Kidney epithelial cell (primary cell): ENCODE results near the gene QTRT2. TPM values are rescaled to one million over a fixed set of nuclear protein-coding genes. Genes with fewer than 3 reads are reported as not detected.

ENCODE experiments used
- DNase-seq: peaks from one replicate; pipeline ENCODE4 v3.0.0-alpha.2; 2010; ENCODE audit warnings: low read depth
- H3K27me3 ChIP-seq: 2 replicates; pipeline ENCODE4 v1.6.0; 2011; ENCODE audit warnings: low read length; ENCODE audit not compliant: control insufficient read depth, insufficient read depth
- H3K36me3 ChIP-seq: 2 replicates; pipeline ENCODE4 v1.5.1; 2011; ENCODE audit warnings: low read length; ENCODE audit not compliant: control insufficient read depth, insufficient read depth
- H3K4me3 ChIP-seq: 2 replicates; pipeline ENCODE4 v1.5.1; 2011; ENCODE audit warnings: low read depth, mild to moderate bottlenecking, control low read depth, low read length
- total RNA-seq: library from RNA; depleted of rRNA; stranded (reverse); fragments of >200 nt; gene quantifications from 2 replicates; pipeline ENCODE4 v1.2.3, GENCODE V29; 2015
- TF ChIP-seq, protein P1 (sequence below): IDR thresholded peaks from 2 replicates; pipeline ENCODE4 v1.5.1; 2011; ENCODE audit warnings: mild to moderate bottlenecking, moderate library complexity, low read length, control low read depth, inconsistent platforms; ENCODE audit not compliant: insufficient read depth, poor library complexity, severe bottlenecking

QTRT2 gene
- 23.4 and 30.1 TPM in 2 replicates for total RNA-seq

DNA sequence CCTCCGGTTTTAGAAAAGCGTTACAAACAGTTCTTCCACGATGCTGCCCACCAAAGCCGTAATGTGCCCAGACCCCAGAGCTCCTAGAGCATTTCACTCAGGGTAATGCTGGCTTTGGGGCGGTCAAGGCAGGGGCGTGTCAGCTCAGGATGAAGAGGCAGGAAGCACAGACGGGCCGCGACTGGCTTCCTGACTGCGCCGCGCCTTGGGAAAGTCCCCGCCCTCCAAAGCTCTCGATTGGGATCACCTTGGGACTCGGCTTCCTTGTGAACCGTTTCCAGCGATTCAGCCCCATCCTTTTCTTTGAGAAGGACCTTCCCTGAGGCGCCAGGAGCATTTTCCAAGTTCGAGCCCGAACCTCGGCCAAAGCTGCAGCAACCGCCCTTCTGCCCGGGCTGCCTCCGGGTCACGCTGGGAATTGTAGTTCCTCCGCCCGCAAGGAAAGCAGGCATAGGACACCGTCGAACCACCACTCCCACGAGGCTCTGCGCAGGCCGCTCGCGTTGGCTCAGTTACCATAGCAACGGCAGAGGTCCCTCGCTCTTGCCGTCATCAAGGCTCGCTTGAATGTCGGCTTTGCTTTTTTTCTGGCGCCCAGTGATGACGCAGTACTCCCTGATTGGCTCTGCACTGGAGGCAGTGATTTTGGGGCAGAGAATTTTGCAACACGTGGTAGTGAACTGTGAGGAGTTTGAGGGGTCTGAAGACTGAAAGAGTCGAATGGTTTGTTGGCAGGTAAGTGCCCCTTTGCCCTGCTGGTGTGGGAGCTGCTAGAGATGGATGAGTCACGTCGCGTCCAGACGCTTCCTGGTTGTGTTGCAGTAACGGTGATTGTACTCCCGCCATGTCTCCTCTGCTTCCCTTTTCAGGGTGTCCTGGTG, at the start of gene QTRT2, which contains the start of gene CCDC191:
Gene QTRT2, plus strand, starts transcription at position 608 of the 881 bp plus-strand sequence. CDS start 8,521 bp downstream, outside the sequence.
Gene CCDC191, minus strand, starts transcription at position 397 of the 881 bp plus-strand sequence. Its CDS starts 60 bp downstream, at position 337.
- H3K4me3 ChIP-seq, result peak within 1 kb of the TSS; percentile 88
- DNase-seq, result peak; percentile 97
- TF ChIP-seq, protein P1, sequence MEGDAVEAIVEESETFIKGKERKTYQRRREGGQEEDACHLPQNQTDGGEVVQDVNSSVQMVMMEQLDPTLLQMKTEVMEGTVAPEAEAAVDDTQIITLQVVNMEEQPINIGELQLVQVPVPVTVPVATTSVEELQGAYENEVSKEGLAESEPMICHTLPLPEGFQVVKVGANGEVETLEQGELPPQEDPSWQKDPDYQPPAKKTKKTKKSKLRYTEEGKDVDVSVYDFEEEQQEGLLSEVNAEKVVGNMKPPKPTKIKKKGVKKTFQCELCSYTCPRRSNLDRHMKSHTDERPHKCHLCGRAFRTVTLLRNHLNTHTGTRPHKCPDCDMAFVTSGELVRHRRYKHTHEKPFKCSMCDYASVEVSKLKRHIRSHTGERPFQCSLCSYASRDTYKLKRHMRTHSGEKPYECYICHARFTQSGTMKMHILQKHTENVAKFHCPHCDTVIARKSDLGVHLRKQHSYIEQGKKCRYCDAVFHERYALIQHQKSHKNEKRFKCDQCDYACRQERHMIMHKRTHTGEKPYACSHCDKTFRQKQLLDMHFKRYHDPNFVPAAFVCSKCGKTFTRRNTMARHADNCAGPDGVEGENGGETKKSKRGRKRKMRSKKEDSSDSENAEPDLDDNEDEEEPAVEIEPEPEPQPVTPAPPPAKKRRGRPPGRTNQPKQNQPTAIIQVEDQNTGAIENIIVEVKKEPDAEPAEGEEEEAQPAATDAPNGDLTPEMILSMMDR, result no peak
- H3K36me3 ChIP-seq, result no peaks in the 10 kb centered on the region
- no peaks in the 10 kb centered on the region for H3K27me3 ChIP-seq

DNA sequence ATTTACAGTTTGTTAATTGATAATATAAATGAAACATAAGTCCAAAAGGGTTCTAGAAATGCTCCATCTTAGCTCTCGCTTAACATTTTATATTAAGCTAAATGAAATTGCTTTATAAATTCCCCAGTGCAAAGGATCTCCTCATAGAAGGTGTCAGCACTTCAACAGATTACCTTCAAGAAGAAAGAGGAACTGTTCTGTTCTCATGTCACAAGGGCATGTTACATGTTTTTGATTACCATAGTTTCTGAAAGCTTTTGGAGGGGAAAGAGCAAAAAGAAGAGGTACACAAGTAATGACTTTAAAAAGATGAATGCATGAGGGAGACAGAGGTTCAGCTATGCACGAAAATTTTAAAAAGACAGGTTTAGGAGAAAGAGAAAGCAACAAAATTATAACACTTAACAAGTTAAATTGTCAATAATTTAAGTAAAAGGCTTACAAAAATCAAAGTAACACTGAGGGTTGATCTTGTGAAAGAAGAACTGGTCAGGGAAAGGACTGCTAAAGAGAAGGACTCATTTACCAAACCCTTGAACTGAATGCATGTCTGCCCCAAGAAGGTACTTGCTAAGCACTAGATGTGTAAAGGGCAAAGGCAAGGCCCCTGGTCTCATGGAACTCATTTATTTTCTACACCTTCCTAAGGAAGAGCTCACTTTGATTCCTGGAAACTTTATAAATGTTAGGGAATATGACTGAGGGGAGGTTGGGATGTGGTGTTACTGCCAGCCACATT, 45.3 kb upstream of the QTRT2 start:
- Histone ChIP-seq H3K36me3 (no peaks in the 10 kb centered on the region), H3K4me3 (no peak overlapping the region)
- TF ChIP-seq, protein P1, result no peak

DNA sequence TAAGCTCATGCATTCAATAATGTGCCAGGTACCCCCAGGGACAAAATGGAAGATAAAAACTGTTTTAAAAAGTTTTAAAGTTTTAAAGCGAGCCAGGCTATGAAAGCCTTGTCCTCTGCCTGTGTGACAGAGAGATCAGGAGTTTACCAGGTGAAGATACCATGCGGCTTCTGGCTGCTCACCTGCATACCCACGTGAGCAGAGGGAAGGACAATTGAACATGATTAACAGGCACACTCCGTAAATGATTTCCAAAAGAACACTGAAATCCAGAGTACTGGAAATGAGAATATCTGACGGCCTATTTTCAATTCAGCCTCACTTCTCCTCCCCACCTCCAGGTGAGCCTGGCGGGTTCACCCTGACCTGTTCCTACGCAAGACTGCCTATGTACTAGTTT, 42.3 kb upstream of the QTRT2 start:
- H3K4me3 ChIP-seq, result no peak overlapping the region
- TF ChIP-seq, protein P1, result no peak

More for the DNA sequence above, 45.3 kb upstream of the QTRT2 start:
- H3K27me3 ChIP-seq, result no peaks in the 10 kb centered on the region
- no peak for DNase-seq

DNA sequence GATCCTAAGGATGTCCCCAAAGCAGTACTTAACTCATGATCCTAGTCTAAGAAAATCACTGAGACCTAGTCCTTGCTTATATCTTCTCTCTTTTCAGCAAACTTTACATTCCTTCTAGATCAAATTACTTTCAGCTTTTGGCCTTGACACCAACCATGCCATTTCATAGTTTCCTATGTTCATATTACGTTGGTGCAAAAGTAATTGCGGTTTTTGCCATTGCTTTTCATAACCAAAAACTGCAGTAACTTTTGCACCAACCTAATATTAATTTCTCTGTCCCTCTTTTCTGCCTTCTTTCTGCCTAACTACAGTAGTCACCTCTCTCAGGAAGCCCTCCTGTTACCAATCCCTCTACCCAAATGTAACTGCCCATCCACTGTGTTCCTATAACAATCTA, 37.1 kb upstream of the QTRT2 start:
- H3K36me3 ChIP-seq, result no peaks in the 10 kb centered on the region
- TF ChIP-seq, protein P1, result no peak
- no peak for DNase-seq

More for the DNA sequence above, 42.3 kb upstream of the QTRT2 start:
- Histone ChIP-seq H3K36me3 (no peaks in the 10 kb centered on the region), H3K27me3 (no peaks in the 10 kb centered on the region)
- no peak for DNase-seq

DNA sequence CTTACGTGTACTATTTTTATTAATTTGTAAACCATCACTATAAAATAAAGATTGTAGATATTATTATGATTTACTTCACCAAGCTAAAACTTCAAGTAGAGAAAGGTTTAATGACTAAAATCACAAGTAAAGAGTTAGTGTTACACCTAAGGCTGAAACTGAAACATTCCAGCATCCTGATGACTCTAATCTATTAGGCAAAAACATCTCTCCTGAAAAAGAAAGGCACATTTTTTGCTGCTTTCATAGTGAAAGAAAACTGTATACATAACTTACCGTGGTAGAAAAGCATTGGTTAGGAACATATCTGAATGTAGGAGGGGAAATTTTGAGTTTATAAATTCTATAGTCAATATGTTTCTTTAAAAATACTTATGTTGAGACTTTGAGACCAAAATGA, 35.6 kb upstream of the QTRT2 start:
- DNase-seq, result no peak
- Histone ChIP-seq H3K4me3 (no peak overlapping the region), H3K27me3 (no peaks in the 10 kb centered on the region), H3K36me3 (no peaks in the 10 kb centered on the region)
- TF ChIP-seq, protein P1, result no peak

More for the DNA sequence above, 37.1 kb upstream of the QTRT2 start:
- Histone ChIP-seq H3K4me3 (no peak overlapping the region), H3K27me3 (no peaks in the 10 kb centered on the region)
